HEK293 (cell line): Measurements from ENCODE around the gene ASIC1.

Source experiments
- RBAK ChIP-seq: fragments of 450-650 bp; formaldehyde crosslinking; IDR thresholded peaks from 2 replicates; pipeline ENCODE4 v1.5.1; 2016; ENCODE audit warnings: missing biosample characterization, missing genetic modification characterization
- ZFP37 ChIP-seq: fragments of 450-650 bp; formaldehyde crosslinking; IDR thresholded peaks from 2 replicates; pipeline ENCODE4 v1.5.1; 2016; ENCODE audit warnings: missing biosample characterization, missing genetic modification characterization
- ZNF600 ChIP-seq: fragments of 450-650 bp; formaldehyde crosslinking; IDR thresholded peaks from 2 replicates; pipeline ENCODE4 v1.5.1; 2016; ENCODE audit warnings: missing biosample characterization, missing genetic modification characterization
- TF ChIP-seq, protein P1 (sequence below): fragments of 450-650 bp; formaldehyde crosslinking; IDR thresholded peaks from 2 replicates; pipeline ENCODE4 v1.5.1; 2017; ENCODE audit warnings: missing biosample characterization, mild to moderate bottlenecking, missing genetic modification characterization, moderate library complexity

DNA sequence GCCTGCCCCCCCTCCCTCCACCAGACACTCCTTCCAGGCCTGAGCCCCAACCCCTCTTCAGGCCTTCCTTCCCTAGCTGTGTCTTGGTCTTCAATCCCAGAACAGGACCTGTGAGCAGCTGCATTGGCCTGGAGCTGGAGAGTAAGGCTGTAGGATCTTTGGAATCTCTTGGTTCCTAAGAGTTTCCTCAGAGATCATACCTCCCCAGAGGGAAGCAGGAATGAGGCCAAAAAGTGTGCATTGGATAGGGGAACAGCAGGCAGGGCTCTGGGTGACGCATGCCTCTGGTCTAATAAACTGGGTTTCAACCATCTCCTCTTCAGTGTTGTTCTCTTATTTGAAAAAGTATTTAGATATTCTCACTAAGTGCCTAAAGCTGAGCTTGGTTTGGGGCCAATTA lies 25.9 kb downstream of the ASIC1 start:
- no peak for TF ChIP-seq ZNF600 (tag by site-specific recombination)
- TF ChIP-seq, protein P1, sequence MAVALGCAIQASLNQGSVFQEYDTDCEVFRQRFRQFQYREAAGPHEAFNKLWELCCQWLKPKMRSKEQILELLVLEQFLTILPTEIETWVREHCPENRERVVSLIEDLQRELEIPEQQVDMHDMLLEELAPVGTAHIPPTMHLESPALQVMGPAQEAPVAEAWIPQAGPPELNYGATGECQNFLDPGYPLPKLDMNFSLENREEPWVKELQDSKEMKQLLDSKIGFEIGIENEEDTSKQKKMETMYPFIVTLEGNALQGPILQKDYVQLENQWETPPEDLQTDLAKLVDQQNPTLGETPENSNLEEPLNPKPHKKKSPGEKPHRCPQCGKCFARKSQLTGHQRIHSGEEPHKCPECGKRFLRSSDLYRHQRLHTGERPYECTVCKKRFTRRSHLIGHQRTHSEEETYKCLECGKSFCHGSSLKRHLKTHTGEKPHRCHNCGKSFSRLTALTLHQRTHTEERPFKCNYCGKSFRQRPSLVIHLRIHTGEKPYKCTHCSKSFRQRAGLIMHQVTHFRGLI (tag by site-specific recombination) = no peak
- no peak for TF ChIP-seq ZFP37 (tag by site-specific recombination)
- TF ChIP-seq RBAK (tag by site-specific recombination) = no peak
